NCI-H146 (cell line): ENCODE results near the gene GPR157.

Experiments
- DNase-seq: peaks from one replicate; lab custom pipeline; 2025; lab: John Stamatoyannopoulos, UW

The GPR157 gene

DNA sequence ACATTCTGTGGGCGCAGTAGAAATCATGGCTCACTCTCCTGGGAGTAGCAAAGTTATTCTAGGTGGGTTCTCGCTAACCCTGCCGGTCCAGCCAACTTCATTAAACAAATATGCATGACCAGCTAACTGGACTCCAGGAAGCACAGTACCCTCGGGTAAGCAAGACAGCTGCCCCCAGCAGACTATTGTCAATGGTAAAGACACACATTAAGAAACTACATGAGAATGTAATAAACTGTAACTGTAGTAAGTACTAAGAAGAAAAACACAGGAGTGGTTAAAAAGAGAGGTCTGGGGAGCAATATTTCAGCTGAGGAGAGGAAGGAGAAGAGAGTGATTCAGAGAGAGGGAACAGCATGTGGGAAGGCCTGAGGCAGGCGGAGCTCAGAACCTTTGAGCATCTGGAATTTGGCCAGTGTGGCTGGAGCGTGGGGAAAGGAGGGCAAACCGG lies 66.9 kb downstream of the GPR157 start:
- no peak for DNase-seq

GRCh38 chr1:9061252-9061960 lies 67.5 kb downstream of the GPR157 start:
- DNase-seq = no peak

DNA sequence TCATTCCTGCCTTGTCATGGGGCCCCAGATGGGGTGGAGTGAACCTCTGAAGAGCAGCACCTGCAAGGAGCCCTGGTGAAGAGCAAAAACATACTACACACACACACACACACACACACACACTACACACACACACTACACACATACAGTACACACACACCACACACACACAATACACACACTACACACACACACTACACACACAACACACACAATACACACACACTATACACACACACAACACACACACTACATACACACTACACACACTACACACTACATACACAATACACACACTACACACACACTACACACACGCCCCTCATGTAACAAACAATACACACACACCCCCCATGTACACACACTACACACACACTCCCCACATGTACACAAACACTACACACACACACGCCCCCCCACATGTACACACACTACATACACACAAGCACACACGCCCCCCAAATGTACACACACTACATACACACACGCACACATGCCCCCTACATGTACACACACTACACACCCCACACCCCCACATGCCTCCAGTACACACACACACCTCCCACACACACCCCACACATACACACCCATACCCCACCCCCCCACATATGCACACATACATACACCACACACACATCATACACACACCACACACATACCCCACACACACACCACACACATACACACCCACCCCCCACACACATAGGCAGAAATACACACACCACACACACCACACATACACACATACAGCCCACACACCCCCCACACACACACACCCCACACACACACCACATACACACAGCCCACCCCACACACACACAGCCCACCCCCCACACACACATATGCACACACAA lies 68.8 kb downstream of the GPR157 start:
- no peak for DNase-seq

- DNase-seq = no peak
These were observed 70.4 kb downstream of the GPR157 start for GRCh38 chr1:9058465-9058864.

GRCh38 chr1:9057851-9058250 lies 71.1 kb downstream of the GPR157 start:
- no peak for DNase-seq

DNA sequence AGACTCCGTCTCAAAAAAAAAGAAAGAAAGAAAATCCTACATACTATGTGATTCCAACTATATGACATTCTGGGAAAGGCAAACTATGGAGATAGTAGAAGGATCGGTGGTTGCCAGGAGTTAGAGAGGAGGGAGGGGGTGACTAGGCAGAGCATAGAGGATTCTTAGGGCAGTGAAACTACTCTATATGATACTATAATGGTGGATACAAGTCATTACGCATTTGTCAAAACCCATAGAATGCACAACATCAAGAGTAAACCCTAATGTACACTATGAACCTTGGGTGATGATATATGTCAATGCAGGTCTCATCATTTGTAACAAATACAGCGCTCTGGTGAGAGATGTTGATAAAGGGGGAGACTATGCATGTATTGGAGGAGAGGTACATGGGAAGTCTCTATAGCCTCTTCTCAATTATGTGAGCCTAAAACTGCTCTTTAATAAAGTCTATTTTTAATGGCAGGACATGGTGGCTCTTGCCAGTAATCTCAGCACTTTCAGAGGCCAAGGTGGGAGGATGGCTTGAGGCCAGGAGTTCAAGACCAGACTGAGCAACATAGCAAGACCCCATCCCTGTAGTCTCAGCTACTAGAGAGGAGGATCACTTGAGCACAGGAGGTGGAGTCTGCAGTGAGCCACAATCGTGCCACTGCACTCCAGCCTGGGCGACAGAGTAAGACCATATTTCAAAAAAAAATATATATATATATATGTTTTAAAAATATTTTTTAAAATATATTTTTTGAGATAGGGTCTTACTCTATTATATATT lies 76.4 kb downstream of the GPR157 start:
- DNase-seq = no peak

DNA sequence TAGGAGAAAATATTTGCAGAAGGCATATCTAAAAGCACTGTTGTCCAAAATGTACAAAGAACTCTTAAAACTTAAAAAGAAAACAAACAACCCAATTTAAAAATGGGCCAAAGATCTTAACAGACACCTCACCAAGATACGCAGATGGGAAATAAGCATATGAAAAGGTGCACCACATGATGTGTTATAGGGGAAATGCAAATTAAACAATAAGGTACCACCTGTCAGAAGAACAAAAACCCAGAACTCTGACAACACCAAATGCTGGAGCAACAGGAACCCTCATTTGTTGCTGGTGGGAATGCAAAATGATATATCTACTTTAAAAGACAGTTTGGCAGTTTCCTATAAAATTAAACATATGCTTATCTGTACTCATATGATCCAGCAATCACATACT lies 77.5 kb downstream of the GPR157 start:
- no peak for DNase-seq

DNA sequence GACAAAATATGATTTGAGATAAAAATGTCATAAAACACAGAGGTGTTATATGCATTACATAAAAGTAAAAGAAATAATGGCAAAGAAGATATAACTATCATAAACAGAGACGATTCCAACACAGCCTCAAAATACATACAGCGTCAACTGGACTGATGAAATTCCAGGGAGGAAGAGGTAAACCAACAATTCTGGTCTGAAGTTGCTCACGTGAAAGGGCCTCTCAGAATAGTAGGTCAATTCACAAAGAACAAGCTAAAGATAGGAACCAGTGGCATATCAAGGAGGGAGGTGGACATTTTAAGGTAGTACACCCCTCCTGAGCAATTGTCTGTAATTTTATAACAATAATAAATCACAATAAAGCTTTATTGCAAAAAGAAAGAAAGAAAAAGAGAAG lies 78.1 kb downstream of the GPR157 start:
- no peak for DNase-seq
